B cell (primary cell): ENCODE results near the gene TSPO2. TPM values are rescaled to one million over a fixed set of nuclear protein-coding genes. Genes with fewer than 3 reads are reported as not detected.

ENCODE experiments used
- ATAC-seq: fragments of 200-7000 bp; cut with Tn5 transposase; one replicate; pipeline ENCODE4 v1.10.0; 2021; ENCODE audit warnings: low read depth, mild to moderate bottlenecking, moderate number of reproducible peaks, moderate library complexity
- CTCF ChIA-PET: fragments of 350-600 bp; sonication (Branson Sonifier 250); formaldehyde crosslinking; loops from one replicate; lab custom pipeline; 2021; ENCODE audit warnings: antibody characterized with exemption, inconsistent platforms; lab: Charles Lee
- POLR2A ChIA-PET: fragments of 350-600 bp; sonication (Branson Sonifier 250); formaldehyde crosslinking; loops from one replicate; lab custom pipeline; 2021; ENCODE audit warnings: antibody characterized with exemption; lab: Charles Lee
- DNase-seq: peaks from one replicate; pipeline ENCODE4 v3.0.0; 2013
- H2AFZ ChIP-seq: 2 replicates; pipeline ENCODE4 v1.6.1; 2012; ENCODE audit warnings: mild to moderate bottlenecking, low read depth, low read length; ENCODE audit not compliant: insufficient read depth, poor library complexity, severe bottlenecking
- H3K27ac ChIP-seq, 2 donors: 1 replicate in 1 of 2; 2 replicates in 1 of 2; pipeline ENCODE4 v1.5.1; 2012 to 2013; ENCODE audit warnings: low read length in 2 of 2, mild to moderate bottlenecking in 2 of 2, moderate library complexity in 1 of 2
- H3K27me3 ChIP-seq, 4 experiments: fragments of 200-600 bp in 1 of 4; sonication (generic) in 1 of 4; replicated peaks in 1 of 4; 1 replicate in 2 of 4; 2 replicates in 2 of 4; pipeline versions ENCODE4 v1.6.1 to v1.7.0; 2013 to 2016; ENCODE audit warnings: low read length in 3 of 4, mild to moderate bottlenecking in 2 of 4, mixed read lengths in 1 of 4, moderate library complexity in 1 of 4; ENCODE audit not compliant: insufficient read depth in 4 of 4, control insufficient read depth in 3 of 4; ENCODE audit errors: control extremely low read depth in 1 of 4
- H3K36me3 ChIP-seq, 2 experiments: replicated peaks in 1 of 2; 1 replicate in 1 of 2; 2 replicates in 1 of 2; pipeline versions ENCODE4 v1.6.1 to v1.7.1; 2013; ENCODE audit warnings: low read length in 1 of 2; ENCODE audit not compliant: insufficient read depth in 2 of 2, control insufficient read depth in 1 of 2; ENCODE audit errors: control extremely low read depth in 1 of 2, extremely low read depth in 1 of 2
- H3K4me1 ChIP-seq, 2 donors: fragments of 200-600 bp in 1 of 2; sonication (generic) in 1 of 2; 1 replicate in 1 of 2; 2 replicates in 1 of 2; pipeline versions ENCODE4 v1.5.1 to v1.6.1; 2013 to 2017; ENCODE audit warnings: low read length in 2 of 2; ENCODE audit not compliant: control insufficient read depth in 2 of 2, insufficient read depth in 2 of 2
- H3K4me2 ChIP-seq: replicated peaks from 2 replicates; pipeline ENCODE3; 2012; ENCODE audit warnings: mild to moderate bottlenecking, low read depth, low read length; ENCODE audit not compliant: poor library complexity, severe bottlenecking
- H3K4me3 ChIP-seq, 5 experiments: fragments of 200-600 bp in 1 of 5; sonication (generic) in 1 of 5; 1 replicate in 3 of 5; 2 replicates in 2 of 5; pipeline versions ENCODE4 v1.5.1 to v1.7.0; 2011 to 2016; ENCODE audit warnings: low read length in 4 of 5, mild to moderate bottlenecking in 4 of 5, low read depth in 2 of 5, control low read depth in 1 of 5, moderate library complexity in 1 of 5; ENCODE audit not compliant: insufficient read depth in 1 of 5; ENCODE audit errors: control extremely low read depth in 1 of 5, extremely low read depth in 1 of 5
- H3K79me2 ChIP-seq: fragments of 200-600 bp; sonication (generic); one replicate; pipeline ENCODE4 v1.6.0; 2016; ENCODE audit warnings: low read length; ENCODE audit not compliant: control insufficient read depth, insufficient read depth
- H3K9ac ChIP-seq: fragments of 200-600 bp; sonication (generic); 2 replicates; pipeline ENCODE4 v1.6.1; 2017; ENCODE audit warnings: mild to moderate bottlenecking, low read length, moderate library complexity
- H3K9me3 ChIP-seq, 3 donors: one replicate each; pipeline versions ENCODE4 v1.6.1 to v1.7.1; 2013; ENCODE audit warnings: low read length in 2 of 3; ENCODE audit not compliant: control insufficient read depth in 2 of 3, insufficient read depth in 1 of 3; ENCODE audit errors: control extremely low read depth in 1 of 3
- H4K20me1 ChIP-seq: 2 replicates; pipeline ENCODE4 v1.6.0; 2012; ENCODE audit warnings: mild to moderate bottlenecking, low read length; ENCODE audit not compliant: insufficient read depth, control insufficient read depth, poor library complexity, severe bottlenecking
- H3K27ac Mint-ChIP-seq: one replicate; pipeline ENCODE4 v1.8.0; 2021; ENCODE audit warnings: mixed read lengths
- H3K27me3 Mint-ChIP-seq: one replicate; pipeline ENCODE4 v1.8.0; 2021; ENCODE audit warnings: mixed read lengths
- H3K4me1 Mint-ChIP-seq: one replicate; pipeline ENCODE4 v1.8.0; 2021; ENCODE audit warnings: mixed read lengths
- H3K4me3 Mint-ChIP-seq: one replicate; pipeline ENCODE4 v1.8.0; 2021; ENCODE audit warnings: mixed read lengths
- H3K9me3 Mint-ChIP-seq: one replicate; pipeline ENCODE4 v1.8.0; 2022; ENCODE audit warnings: mixed read lengths; ENCODE audit not compliant: insufficient read depth
- EZH2 ChIP-seq: IDR thresholded peaks from 2 replicates; pipeline ENCODE4 v1.6.1; 2012; ENCODE audit warnings: borderline replicate concordance, low read depth, mild to moderate bottlenecking, moderate library complexity, low read length; ENCODE audit not compliant: insufficient read depth, poor library complexity, severe bottlenecking
- WGBS: methylation state at CpG from one replicate; pipeline ENCODE4 v1.1.5; 2013; ENCODE audit warnings: missing lambda C conversion rate; ENCODE audit not compliant: insufficient coverage; 5-methylcytosine and 5-hydroxymethylcytosine counted together
- intact Hi-C: fragments of 100-400 bp; cut with micrococcal nuclease; formaldehyde crosslinking; loops from one replicate; pipeline ENCODE4 v1.10.0; 2022
- polyA plus RNA-seq: library from polyadenylated mRNA; depleted of rRNA; stranded (reverse); fragments of >200 nt; gene quantifications from 2 replicates; pipeline ENCODE4 v1.2.3, GENCODE V29; 2012
- total RNA-seq, 2 donors: library from RNA; stranded (reverse); fragments of 120-200 nt in 1 of 2; gene quantifications; 1 replicate in 1 of 2; 2 replicates in 1 of 2; pipeline versions ENCODE4 v1.2.3 to v1.2.4, GENCODE V29; 2013 to 2022
- TF ChIP-seq, protein P1 (sequence below): fragments of 200-600 bp; IDR thresholded peaks from one replicate; pipeline ENCODE4 v1.8.0; 2022; ENCODE audit warnings: antibody characterized with exemption, mild to moderate bottlenecking

The TSPO2 gene
- total and polyA plus RNA-seq, 2 donors (not counting 1 experiment from before 2014, with no cell fraction given) = not detected

GRCh38 chr6:41040101-41040939, 1.9 kb upstream of the TSPO2 start:
- DNase-seq = no peak
- H3K4me1 Mint-ChIP-seq = no peaks in the 10 kb centered on the region
- no peak for TF ChIP-seq EZH2
- TF ChIP-seq, protein P1, sequence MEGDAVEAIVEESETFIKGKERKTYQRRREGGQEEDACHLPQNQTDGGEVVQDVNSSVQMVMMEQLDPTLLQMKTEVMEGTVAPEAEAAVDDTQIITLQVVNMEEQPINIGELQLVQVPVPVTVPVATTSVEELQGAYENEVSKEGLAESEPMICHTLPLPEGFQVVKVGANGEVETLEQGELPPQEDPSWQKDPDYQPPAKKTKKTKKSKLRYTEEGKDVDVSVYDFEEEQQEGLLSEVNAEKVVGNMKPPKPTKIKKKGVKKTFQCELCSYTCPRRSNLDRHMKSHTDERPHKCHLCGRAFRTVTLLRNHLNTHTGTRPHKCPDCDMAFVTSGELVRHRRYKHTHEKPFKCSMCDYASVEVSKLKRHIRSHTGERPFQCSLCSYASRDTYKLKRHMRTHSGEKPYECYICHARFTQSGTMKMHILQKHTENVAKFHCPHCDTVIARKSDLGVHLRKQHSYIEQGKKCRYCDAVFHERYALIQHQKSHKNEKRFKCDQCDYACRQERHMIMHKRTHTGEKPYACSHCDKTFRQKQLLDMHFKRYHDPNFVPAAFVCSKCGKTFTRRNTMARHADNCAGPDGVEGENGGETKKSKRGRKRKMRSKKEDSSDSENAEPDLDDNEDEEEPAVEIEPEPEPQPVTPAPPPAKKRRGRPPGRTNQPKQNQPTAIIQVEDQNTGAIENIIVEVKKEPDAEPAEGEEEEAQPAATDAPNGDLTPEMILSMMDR = no peak
- intact Hi-C loops = no loop called here
- Histone ChIP-seq H3K9me3 (no peaks in the 10 kb centered on the region), H4K20me1 (no peaks in the 10 kb centered on the region), H3K27me3 (no peaks in the 10 kb centered on the region), H2AFZ (no peak overlapping the region), H3K4me1 (no peaks in the 10 kb centered on the region), H3K36me3 (peaks cover 0 to 2% of the 10 kb centered on the region in 2 experiments), H3K9ac (no peak overlapping the region), H3K4me3 (no peak overlapping the region), H3K4me2 (no peak overlapping the region), H3K27ac (no peak overlapping the region), H3K79me2 (no peaks in the 10 kb centered on the region)
- no peak overlapping the region for H3K4me3 Mint-ChIP-seq
- ChIA-PET POLR2A (no interaction called here), CTCF (interaction anchor here (0.5 to 2.5 kb wide), 12 partner anchors 9 to 1694 kb away, joined by 3 to 13 read pairs (median 4); partner anchors contain the start of gene APOBEC2)
- H3K27ac Mint-ChIP-seq = no peak overlapping the region
- no peak for ATAC-seq
- no peaks in the 10 kb centered on the region for H3K27me3 Mint-ChIP-seq
- H3K9me3 Mint-ChIP-seq = no peaks in the 10 kb centered on the region
- WGBS = 90% methylated on average over 2 of the region's 6 CpGs

GRCh38 chr6:41040940-41041536, 1.2 kb upstream of the TSPO2 start:
- no peak overlapping the region for H3K4me3 Mint-ChIP-seq
- Histone ChIP-seq H3K9ac (no peak overlapping the region), H3K4me3 (no peak overlapping the region), H3K27ac (no peak overlapping the region), H3K4me2 (no peak overlapping the region), H2AFZ (no peak overlapping the region), H3K79me2 (no peaks in the 10 kb centered on the region), H3K27me3 (no peaks in the 10 kb centered on the region), H3K4me1 (no peaks in the 10 kb centered on the region), H3K9me3 (no peaks in the 10 kb centered on the region), H4K20me1 (no peaks in the 10 kb centered on the region), H3K36me3 (peaks cover 0 to 2% of the 10 kb centered on the region in 2 experiments)
- no peak overlapping the region for H3K27ac Mint-ChIP-seq
- ChIA-PET CTCF (interaction anchor here (0.5 to 2.5 kb wide), 4 partner anchors 8 to 39 kb away, joined by 3 to 7 read pairs (median 4); no protein-coding TSS in a partner anchor), POLR2A (no interaction called here)
- H3K9me3 Mint-ChIP-seq = no peaks in the 10 kb centered on the region
- no peaks in the 10 kb centered on the region for H3K4me1 Mint-ChIP-seq
- H3K27me3 Mint-ChIP-seq = no peaks in the 10 kb centered on the region
- no peak for ATAC-seq
- no CpG with 5 or more reads among the region's 1 CpG for WGBS
- TF ChIP-seq EZH2 = no peak
- TF ChIP-seq, protein P1 = no peak
- no peak for DNase-seq
- intact Hi-C loops = no loop called here
